NCI-H69 (cell line): ENCODE data around the gene PRXL2B.
"Not testable (repeated sequence)": the region's sequence is repeated elsewhere in the genome, so short reads cannot be mapped to it uniquely, and the experiment has no call there.

Experiments
- DNase-seq: peaks from one replicate; lab custom pipeline; 2025; lab: John Stamatoyannopoulos, UW

PRXL2B gene

DNA sequence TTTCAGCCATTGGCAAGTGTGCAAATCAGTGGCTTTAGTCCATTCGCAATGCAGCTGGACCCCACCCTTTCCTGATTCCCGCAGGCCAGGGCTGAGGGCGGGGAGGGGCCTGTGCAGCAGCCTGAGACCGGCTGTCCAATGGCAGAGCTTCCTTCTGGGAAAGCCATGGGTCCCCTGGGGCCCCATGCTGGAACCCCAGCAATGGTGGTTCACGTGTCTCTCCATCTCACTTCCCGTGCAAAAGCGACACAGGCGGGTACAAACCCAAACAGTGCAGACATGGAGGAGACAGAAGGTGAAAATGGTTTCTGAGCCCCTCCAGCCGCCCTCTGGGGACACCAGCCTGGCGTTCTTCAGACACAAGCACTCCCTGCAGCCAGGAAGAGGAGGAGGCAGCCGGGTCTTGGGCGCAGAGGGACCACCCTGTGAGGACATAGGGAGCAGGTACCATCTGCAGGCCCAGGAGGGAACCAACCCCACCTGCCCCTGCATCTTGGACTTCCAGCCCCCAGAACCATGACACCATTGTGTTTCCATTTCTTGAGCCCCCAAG is 36.2 kb upstream of the PRXL2B start:
- not testable (repeated sequence) for DNase-seq

DNA sequence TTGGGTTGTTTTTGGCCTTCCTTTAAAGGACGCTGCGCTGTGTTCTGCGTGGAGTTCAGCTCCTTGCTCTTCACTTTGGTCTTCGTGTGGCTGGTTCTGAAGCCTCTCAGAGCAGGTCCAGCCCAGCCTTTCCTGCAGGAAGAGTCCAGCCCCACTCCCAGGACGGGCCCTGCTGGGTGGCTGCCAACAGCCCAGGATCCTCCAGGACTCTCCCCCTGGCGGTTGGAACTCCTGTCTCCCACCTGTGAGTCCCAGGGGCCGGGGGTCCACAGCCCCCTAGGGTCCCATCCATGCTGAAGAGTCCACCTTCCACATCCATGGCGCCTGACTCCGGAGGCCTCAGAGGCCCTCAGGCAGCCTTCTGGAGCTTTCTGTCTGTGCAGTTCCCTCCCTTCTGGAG is 35.0 kb upstream of the PRXL2B start:
- not testable (repeated sequence) for DNase-seq

DNA sequence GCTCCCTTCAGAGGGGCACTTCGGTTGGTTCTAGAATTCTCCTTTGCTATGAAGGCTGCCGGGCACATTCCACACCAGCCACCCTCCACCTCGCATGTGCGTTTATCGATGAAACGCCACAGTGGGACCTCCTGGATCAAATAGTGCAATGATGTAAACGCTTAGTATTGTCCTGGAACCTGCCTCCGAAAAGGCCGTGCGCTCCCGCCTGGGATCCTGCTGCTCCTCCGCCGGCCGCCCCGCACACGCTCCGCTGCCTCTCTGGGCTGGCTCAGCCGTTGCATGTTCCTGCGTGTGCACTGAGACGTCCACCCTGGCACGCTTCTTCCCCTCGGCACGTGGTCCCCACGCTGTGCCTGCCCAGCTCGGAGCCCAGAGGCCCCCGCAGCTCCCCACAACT is 34.4 kb upstream of the PRXL2B start:
- DNase-seq: no peak

DNA sequence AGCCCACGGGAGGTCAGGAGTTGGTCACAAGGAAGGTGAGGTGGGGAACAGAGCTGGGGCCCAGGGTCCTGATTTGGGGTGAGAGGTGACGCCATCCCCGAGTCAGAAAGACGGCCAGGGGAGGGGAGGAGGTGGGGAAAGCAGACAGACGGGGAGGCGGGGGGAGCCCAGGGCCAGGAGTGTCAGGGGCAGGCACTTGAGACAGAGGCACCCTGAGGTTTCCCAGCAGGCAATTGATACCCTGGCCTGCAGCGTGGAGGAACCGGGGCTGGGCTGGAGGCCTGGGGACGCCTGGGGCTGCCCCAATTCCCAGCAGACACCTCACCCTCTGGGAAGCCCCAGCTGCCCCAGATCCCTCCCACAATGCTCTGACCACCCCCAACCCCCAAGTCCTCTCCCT is 33.5 kb upstream of the PRXL2B start:
- DNase-seq: not testable (repeated sequence)

DNA sequence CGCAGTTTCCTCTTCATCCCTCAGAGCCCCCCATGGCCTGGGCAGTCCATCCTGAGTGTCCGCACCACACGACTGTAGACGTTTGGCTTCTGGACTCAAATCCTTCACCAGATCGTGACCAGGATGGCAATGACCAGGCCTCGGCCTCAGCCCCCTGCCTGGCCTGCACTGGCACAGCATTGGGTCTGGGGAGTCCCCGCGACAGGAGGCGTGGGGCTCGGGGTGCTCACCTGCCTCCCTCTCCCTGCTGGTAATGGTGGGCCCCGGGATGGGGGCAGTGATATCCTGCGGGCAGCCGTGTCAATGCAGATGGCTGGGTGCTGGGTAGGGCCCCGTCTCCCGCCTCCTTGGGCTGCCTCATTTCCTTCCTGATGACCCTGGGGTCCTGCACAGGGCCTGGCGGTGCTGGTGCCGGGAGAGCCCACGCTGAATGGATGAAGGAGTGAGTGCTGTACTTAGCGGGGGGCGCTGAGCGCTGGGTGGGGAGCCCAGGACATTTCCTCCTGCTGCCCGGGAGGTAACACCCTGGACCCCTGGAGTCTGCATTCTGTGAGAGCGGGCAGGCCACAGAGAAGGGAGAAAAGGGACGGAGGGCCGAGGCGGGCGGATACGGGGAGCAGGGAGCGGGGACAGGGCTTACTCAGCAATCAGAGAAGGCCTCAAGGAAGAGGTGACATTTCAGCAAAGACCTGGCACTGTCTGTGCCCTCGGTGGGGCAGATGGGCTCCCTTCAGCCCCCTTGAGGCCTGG is 32.5 kb upstream of the PRXL2B start:
- DNase-seq: no peak

DNA sequence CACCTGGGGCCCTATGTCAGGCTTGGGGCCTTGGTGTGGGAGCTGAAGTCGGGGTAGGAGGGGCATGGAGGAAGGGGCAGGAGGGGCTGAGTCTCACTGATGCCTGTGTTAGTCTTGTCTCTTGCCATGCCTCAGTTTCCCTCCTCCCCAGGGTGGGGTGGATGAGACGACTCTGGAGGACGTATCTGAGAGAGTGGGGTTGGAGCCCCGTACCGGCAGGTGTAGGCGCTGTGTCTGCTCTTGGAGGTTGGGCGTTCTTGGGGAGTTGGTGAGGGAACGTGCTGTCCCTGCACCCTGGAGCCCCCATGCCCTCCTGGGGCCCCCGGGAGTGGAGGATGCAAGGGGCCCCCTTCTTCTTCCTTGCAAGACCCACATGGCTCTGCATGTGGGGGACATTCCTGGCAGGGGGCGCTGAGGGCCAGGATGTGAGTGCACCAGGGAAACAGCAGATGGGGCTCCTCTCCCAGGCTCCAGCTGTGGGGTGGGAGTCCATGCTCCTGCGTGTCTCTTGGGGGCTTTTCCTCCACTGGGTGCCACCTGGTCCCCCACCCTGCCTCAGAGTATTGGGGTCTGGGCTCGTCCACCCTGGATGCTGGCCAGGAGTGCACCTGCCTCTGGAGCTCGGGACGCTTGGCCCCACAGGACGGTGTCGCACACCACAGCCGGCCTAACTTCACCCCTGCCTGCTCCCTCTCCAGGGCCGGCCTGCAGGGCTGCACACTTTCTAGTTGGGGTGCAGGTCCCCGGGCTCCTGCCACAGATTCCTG is 31.8 kb upstream of the PRXL2B start:
- peak; percentile 40 for DNase-seq

DNA sequence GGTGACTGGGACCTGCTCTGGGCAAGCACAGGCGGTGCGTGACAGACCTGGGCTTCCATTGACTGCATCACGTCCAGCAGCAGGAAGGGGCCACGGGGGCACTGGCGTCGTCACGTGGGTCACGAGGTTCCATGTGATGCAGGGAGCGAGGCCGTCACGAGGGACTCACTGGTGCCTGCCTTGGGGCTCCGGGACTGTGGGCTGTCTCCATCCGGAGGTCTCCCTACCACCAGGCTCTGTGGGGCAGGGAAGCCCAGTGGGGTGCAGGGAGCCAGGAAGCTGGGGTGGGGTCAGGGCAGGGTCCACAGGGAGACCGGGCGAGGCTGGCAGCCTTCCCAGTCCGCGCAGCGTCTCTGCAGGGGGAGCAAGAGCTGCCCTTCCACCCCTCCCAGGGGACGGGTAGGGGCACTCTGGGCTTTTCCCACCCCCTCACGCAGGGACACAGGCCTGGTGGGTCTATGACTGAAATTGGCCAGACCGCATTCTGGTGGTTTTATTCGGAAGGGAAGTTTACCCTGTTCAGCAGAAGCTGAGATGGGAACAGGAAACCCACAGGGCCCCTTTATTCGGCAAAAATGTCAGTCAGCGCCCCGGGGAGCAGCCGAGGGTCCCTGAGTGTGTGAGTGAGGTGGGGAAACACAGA is 30.8 kb upstream of the PRXL2B start:
- DNase-seq: peak; percentile 73

DNA sequence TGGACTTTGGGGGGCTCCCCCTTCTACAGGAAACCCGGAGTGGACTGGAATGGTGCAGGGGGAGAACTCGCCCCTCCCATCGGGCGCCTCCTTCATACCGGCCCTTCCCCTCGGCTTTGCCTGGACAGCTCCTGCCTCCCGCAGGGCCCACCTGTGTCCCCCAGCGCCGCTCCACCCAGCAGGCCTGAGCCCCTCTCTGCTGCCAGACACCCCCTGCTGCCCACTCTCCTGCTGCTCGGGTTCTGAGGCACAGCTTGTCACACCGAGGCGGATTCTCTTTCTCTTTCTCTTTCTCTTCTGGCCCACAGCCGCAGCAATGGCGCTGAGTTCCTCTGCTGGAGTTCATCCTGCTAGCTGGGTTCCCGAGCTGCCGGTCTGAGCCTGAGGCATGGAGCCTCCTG is 30.3 kb upstream of the PRXL2B start, which contains the start of gene TNFRSF14:
Gene TNFRSF14, plus strand, starts transcription at position 95 of the 401 bp plus-strand sequence. Its CDS starts 294 bp downstream, at position 389.
- peak; percentile 57 for DNase-seq

DNA sequence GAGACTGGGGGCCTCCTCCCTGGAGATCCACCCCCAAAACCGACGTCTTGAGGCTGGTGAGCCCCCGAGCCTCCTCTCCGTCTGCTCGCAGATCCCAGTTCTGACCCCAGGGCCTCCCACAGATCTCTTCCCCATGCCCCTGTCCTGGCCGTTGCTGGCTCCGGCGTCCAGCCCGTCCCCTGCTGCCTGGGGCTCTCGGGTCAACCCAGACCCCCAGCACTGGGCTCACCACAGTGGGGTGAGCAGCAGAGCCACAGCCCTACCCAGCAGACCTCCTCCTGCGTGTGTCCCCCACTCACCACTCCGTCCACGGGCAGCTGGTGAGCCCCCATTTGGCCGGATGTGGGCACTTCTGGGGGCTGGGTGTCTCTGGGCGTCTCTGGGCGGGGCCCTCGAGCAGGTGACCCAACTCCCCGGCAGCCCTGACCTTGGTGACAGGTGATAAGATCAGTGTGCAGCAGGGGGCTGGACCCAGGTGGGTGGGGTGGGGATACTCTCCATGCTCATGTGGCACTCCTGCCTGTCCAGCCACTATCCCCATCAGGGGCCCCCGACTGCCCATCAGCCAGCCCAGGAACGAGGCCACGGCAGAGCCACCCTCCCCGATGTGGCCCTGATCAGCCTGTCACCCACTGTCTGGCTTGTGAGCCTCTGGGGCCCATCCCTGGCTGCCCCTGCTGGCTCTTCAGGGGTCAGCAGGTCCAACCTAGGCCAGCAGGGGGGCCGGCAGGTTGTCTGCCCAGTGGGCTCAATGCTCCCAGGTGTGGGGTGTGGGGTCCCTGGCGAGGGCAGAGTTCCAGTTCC is 29.7 kb upstream of the PRXL2B start:
- DNase-seq: no peak

DNA sequence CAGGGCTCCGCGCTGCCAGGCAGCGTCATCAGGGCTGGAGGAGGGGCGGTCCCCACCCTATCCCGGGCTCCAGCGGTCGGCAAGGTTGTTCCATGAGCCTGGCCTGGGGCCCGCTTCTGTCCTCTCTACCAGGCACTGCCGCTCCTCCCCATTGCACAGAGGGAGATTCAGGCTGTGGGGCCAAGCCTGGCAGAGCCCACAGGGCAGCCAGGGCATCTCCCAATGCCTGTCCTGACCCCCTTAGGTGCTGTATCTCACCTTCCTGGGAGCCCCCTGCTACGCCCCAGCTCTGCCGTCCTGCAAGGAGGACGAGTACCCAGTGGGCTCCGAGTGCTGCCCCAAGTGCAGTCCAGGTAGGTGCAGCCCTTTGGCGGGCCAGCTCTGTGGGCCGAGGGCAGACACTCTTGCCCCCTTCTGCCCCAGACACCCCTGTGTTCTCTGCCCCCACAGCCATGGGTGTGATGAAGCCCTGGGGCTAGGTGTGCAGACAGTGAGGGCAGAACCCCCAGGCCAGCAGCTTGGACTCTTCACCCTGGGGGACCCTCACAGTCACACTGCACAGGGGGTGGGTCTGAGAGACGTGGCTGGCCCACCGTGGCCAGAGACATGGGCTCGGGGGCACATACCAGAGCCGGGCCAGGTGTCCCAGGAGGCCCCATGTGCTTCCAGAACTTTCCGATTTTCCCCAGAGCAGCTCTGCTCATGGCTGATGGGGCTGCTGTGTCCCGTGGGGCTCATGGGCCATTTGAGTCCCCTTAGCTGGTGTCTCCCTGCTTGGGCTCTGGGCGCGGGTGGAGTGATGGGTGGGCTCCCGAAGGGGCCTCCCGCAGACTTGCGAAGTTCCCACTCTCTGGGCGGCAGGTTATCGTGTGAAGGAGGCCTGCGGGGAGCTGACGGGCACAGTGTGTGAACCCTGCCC is 28.8 kb upstream of the PRXL2B start:
- no peak for DNase-seq

DNA sequence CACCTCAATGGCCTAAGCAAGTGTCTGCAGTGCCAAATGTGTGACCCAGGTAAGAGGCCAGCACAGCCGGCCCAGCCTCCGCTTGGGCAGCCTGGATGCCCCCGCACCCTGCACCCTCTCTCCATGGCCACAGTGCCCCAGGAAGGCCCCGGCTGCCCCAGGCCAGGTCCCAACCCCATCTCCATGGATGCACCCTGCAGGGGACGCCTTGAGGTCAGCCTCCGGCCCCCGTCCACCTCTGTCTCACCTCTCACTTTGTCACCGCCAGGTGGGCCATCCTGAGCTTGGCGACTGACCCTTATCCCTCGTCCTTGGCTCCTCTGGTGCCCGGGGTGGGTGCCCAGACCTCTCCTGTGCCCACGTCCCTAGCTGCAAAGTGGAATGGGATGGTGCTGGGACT is 28.2 kb upstream of the PRXL2B start:
- DNase-seq: no peak

DNA sequence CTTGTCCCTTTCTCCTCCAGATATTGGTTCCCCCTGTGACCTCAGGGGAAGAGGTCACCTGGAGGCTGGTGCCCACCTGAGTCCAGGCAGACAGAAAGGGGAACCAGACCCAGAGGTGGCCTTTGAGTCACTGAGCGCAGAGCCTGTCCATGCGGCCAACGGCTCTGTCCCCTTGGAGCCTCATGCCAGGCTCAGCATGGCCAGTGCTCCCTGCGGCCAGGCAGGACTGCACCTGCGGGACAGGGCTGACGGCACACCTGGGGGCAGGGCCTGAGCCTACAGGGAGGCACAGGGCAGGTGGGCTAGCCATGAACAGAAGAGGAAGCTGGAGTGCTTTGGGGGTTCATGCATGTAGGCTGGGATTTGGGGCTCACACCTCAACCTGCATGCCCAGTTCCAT is 27.7 kb upstream of the PRXL2B start:
- no peak for DNase-seq

DNA sequence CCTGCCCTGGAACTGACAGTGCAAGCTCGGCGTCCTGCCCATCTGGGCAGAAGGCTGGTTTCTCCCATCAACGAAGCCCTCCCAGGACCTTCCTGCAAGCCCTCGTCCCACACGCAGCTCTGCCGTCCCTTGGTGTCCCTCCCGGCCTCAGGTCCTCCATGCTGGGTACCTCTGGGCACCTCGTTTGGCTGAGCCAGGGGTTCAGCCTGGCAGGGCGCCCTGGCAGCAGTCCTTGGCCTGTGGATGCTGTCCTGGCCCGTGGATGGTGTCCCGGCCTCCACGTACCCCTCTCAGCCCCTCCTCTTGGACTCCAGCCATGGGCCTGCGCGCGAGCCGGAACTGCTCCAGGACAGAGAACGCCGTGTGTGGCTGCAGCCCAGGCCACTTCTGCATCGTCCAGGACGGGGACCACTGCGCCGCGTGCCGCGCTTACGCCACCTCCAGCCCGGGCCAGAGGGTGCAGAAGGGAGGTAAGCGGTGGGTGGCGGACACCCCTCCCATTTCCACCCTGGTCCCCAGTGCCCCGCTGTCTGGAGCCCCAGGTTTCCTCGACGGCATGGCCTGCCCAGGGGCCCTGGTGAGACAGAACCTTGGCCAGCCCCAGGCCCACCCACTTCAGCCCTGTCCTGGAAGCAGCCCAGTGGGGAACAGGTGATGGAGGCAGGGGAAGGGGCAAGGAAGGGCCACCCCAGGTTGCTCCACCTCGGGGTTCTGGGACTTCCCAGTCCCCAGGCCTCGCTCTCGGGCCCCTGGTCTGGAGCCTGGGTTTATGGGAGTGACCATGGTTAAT is 26.9 kb upstream of the PRXL2B start:
- DNase-seq: no peak

DNA sequence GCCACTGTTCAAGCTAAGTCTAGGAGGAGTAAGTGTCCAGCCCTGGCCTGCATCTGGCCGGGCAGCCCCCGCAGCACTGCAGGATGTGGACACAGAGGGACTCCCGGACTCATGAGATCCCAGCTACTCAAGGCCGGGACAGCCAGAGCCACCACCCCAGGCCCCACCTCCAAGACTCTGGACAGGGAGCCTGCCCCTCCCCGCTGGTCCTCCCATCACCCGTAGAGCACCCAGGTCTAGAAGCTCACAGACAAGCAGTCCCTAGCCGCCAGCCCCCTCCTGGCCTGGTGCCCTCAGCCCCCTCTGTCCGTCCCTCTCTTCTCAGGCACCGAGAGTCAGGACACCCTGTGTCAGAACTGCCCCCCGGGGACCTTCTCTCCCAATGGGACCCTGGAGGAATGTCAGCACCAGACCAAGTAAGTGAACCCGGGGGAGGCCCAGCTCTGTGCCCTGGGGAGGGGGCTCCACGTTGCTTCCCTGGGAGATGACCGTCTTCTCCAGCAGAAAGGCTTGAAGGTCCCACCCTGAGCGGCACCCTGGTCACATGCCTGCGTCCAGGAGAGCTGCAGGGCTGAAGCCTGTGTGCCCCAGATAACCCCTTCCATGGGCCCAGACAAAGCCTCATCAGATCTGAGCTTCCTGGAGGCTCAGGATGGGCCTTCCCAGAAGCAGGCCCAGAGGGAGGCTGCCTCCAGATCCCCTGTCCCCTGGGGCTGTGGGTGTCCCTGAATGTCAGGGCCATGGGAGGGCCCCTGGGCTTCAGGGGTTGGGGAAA is 26.1 kb upstream of the PRXL2B start:
- DNase-seq: no peak

DNA sequence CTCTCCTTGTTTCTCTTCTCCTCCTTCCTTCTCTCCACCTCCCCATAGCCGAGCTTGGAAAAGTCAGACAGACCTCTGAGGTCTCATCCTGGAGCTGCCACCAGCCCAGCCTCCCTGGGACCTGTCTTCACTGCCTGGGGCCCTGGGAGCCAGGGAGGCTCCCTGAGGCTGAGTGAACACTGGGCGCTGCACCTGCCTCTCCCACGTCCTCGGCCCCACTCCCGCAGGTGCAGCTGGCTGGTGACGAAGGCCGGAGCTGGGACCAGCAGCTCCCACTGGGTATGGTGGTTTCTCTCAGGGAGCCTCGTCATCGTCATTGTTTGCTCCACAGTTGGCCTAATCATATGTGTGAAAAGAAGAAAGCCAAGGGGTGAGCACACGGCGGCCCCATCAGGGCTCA is 25.1 kb upstream of the PRXL2B start:
- peak; percentile 18 for DNase-seq

DNA sequence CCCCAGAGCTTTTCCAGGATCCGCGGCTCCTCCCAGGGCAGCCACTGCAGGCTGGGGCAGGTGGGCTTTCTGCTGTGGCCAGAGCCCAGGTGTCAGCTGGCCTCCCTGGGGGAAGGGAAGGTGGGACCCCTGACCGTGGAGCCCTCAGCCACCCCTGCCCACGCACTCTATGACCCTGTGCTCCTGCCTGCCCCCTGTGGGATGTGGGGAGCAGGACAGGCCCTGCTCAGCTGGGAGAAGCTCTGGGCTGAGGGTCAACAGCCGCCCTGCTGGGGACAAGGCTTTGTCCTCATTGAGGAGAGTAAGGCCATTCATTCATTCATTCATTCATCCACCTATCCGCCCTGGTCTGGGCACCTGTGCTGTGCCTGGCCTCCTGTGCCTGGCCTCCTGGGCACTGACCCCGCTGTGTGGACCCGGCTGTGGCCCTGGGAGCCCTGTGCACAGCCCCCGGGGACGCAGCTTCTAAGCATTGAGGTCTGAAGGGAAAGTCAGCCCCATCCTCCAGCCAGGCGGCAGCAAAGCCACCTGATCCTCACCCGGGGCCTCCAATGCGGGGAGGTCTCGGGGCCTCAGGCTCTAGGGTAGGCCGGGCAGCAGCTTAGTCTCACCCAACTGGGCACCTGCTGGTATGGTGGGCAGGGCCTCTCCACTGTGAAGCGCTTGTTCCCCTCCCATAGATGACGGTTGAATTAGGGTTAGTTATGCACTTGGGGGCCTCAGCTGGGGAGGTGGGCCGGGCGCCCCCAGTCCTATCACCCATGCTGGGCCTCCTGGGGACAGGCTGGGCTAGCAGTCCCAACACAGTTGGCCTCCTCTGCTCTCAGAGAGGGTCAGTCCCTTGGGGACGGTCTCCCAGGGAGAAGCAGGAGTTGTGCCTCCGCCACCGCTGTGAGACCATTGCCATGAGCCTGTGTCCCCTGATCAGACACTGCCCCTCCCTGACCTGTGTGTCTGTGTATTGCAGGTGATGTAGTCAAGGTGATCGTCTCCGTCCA is 24.4 kb upstream of the PRXL2B start:
- no peak for DNase-seq

DNA sequence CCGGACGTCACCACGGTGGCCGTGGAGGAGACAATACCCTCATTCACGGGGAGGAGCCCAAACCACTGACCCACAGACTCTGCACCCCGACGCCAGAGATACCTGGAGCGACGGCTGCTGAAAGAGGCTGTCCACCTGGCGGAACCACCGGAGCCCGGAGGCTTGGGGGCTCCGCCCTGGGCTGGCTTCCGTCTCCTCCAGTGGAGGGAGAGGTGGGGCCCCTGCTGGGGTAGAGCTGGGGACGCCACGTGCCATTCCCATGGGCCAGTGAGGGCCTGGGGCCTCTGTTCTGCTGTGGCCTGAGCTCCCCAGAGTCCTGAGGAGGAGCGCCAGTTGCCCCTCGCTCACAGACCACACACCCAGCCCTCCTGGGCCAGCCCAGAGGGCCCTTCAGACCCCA is 23.4 kb upstream of the PRXL2B start:
- no peak for DNase-seq
